Karpas-422 (cell line): ENCODE measurements around the gene MRPL58. TPM values are rescaled to one million over a fixed set of nuclear protein-coding genes. Genes with fewer than 3 reads are reported as not detected.

Source experiments
- DNase-seq: peaks from one replicate; pipeline ENCODE4 v3.0.0-alpha.2; 2015
- H2AFZ ChIP-seq: fragments of 200-600 bp; sonication (generic); 2 replicates; pipeline ENCODE4 v1.6.1; 2014; ENCODE audit warnings: antibody characterized with exemption, low read length, mixed read lengths
- H3K27ac ChIP-seq: fragments of 200-600 bp; sonication (generic); 2 replicates; pipeline ENCODE4 v1.5.1; 2014; ENCODE audit warnings: mild to moderate bottlenecking, low read length, moderate library complexity
- H3K27me3 ChIP-seq: fragments of 200-600 bp; sonication (generic); 2 replicates; pipeline ENCODE4 v1.6.1; 2014; ENCODE audit warnings: low read length, mixed read lengths
- H3K36me3 ChIP-seq: fragments of 200-600 bp; sonication (generic); 2 replicates; pipeline ENCODE4 v1.6.1; 2014; ENCODE audit warnings: low read length, mixed read lengths; ENCODE audit not compliant: insufficient read depth
- H3K4me1 ChIP-seq: fragments of 200-600 bp; sonication (generic); 2 replicates; pipeline ENCODE4 v1.6.1; 2014; ENCODE audit warnings: mild to moderate bottlenecking, low read length, mixed read lengths
- H3K4me2 ChIP-seq: fragments of 200-600 bp; sonication (generic); 2 replicates; pipeline ENCODE4 v1.6.1; 2014; ENCODE audit warnings: low read length, low read depth, mild to moderate bottlenecking; ENCODE audit not compliant: poor library complexity, severe bottlenecking
- H3K4me3 ChIP-seq: fragments of 200-600 bp; sonication (generic); 2 replicates; pipeline ENCODE4 v1.5.1; 2014; ENCODE audit warnings: mild to moderate bottlenecking, antibody characterized with exemption, low read length, mixed read lengths
- H3K79me2 ChIP-seq: fragments of 200-600 bp; sonication (generic); 2 replicates; pipeline ENCODE4 v1.6.1; 2014; ENCODE audit warnings: mild to moderate bottlenecking, low read length, mixed read lengths
- H3K9ac ChIP-seq: fragments of 200-600 bp; sonication (generic); 2 replicates; pipeline ENCODE4 v1.6.0; 2014; ENCODE audit warnings: low read length
- H3K9me2 ChIP-seq: fragments of 200-600 bp; sonication (generic), shearing (Covaris generic); replicated peaks from 2 replicates; pipeline ENCODE4 v1.6.0; 2014; ENCODE audit warnings: mild to moderate bottlenecking, low read length, moderate library complexity; ENCODE audit not compliant: insufficient read depth
- H3K9me3 ChIP-seq: fragments of 300-700, 200-600 bp; sonication (generic); 2 replicates; pipeline ENCODE4 v1.6.1; 2014; ENCODE audit warnings: low read length, mixed read lengths
- H4K20me1 ChIP-seq: fragments of 200-600 bp; sonication (generic); 2 replicates; pipeline ENCODE4 v1.6.1; 2014; ENCODE audit warnings: mild to moderate bottlenecking, antibody characterized with exemption, low read length, low read depth; ENCODE audit not compliant: insufficient read depth
- small RNA-seq: library from RNA; depleted of rRNA; stranded (forward); fragments of <200 nt; gene quantifications from one replicate; pipeline ENCODE3, GENCODE V24; 2014
- total RNA-seq: library from RNA; depleted of rRNA; stranded (reverse); fragments of >200 nt; shearing (Covaris generic); gene quantifications from 2 replicates; pipeline ENCODE4 v1.2.3, GENCODE V29; 2014; ENCODE audit warnings: low replicate concordance; rRNA removed

MRPL58 gene
- total RNA-seq, 1 experiment from 2014 or later = 33.8 TPM

DNA sequence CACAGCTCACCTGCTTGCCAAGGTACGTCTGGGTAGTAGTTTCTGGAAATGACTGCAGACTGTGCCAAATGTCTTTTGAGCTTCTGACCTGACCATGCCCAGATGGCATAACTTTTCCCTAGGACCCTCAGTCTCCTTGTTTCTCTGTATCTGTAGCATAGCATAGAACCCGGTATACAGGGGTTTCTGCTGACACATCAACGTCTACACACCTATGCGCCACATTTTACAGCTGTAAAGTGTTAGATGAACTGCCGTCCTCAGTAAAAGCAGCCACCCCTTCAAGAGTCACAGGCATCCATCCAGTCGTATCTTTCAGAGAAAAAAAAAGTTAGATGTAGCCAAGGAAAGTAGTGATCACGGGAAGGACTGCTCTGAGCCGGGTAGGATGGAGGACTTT lies 52.0 kb downstream of the MRPL58 start:
- no peaks in the 10 kb centered on the region; the same call in none of the 2 replicates for H3K36me3 ChIP-seq
- H3K4me3 ChIP-seq = no peak overlapping the region
- H3K9me3 ChIP-seq = no peaks in the 10 kb centered on the region
- H4K20me1 ChIP-seq = no peaks in the 10 kb centered on the region
- no peaks in the 10 kb centered on the region for H3K79me2 ChIP-seq
- no peaks in the 10 kb centered on the region for H3K4me1 ChIP-seq
- H3K27me3 ChIP-seq = no peaks in the 10 kb centered on the region
- no peak for DNase-seq
- H3K9me2 ChIP-seq = no peaks in the 10 kb centered on the region
- no peak overlapping the region for H3K9ac ChIP-seq
- no peak overlapping the region for H3K27ac ChIP-seq
- no peak overlapping the region for H2AFZ ChIP-seq
- H3K4me2 ChIP-seq = no peak overlapping the region

DNA sequence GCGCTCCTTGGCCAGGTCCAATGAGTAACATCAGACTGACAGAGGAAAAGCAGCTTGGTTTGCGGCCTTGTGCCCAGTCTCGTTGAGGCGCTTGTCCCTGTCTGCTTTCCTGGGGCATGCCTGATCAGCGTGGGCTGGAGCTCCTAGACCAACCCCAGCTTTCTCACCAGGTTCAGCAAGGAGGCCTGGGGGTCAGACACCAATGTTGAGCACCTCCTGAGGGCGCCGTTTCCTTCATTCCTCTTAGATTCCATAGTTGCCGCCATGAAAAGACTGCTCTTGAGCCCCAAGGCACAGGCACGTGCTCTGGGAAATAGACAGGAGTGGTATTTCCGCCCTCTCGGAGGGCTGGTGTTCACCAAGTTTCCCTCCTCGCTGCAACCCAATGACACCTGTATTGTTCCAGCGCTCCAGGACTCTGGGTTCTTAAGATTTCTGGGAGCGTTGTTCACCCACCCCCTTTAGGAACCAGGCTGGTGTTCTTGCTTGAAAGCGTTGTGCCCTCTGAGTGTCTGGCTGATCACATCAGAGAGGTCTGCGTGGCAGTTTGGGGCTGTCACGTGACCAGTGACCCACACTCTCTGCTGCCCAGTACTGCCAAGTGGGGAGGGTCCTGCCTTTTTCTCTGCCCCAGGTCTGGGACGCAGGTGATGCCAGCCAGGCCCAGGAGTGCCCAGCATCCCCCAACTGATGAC lies 52.5 kb downstream of the MRPL58 start:
- Histone ChIP-seq H3K9me2 (no peaks in the 10 kb centered on the region), H3K4me2 (no peak overlapping the region), H3K9ac (no peak overlapping the region), H2AFZ (no peak overlapping the region), H3K4me1 (no peaks in the 10 kb centered on the region), H3K27me3 (no peaks in the 10 kb centered on the region), H4K20me1 (no peaks in the 10 kb centered on the region), H3K27ac (no peak overlapping the region), H3K9me3 (no peaks in the 10 kb centered on the region), H3K36me3 (no peaks in the 10 kb centered on the region; the same call in none of the 2 replicates), H3K79me2 (no peaks in the 10 kb centered on the region), H3K4me3 (no peak overlapping the region)
- no peak for DNase-seq

DNA sequence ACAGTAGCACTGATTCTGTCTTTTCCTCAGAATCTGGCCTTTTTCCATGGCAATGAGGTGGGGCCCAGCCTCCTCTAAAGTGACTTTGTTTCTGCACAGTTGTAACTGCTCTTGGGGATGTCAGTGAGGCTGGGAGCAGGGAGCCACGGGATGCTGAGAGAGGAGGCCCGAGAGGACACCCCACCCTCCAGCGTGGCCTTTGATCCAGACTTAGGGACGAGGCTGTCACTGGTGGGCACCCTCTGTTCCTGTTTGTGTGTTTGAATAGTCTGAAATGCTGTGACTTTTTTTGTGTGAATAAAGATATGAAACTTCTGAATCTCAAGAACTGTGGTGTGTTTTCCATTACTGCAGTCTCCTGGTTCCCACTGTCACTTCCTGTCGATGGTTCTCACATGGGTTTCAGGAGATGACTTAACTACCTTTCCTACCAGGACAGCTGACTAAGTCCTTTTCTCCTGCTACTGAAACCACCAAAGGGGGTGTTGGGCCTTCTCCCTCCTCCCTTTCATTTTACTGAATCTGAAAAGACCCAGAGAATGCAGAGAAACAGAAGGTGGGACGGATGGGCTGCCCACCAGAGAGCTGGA lies 53.2 kb downstream of the MRPL58 start:
- Histone ChIP-seq H3K9me2 (no peaks in the 10 kb centered on the region), H3K9ac (no peak overlapping the region), H3K79me2 (no peaks in the 10 kb centered on the region), H3K4me3 (no peak overlapping the region), H3K27ac (no peak overlapping the region), H2AFZ (no peak overlapping the region), H3K9me3 (no peaks in the 10 kb centered on the region), H3K4me1 (no peaks in the 10 kb centered on the region), H3K27me3 (no peaks in the 10 kb centered on the region), H3K4me2 (no peak overlapping the region), H4K20me1 (no peaks in the 10 kb centered on the region), H3K36me3 (no peaks in the 10 kb centered on the region; the same call in none of the 2 replicates)
- DNase-seq = no peak

DNA sequence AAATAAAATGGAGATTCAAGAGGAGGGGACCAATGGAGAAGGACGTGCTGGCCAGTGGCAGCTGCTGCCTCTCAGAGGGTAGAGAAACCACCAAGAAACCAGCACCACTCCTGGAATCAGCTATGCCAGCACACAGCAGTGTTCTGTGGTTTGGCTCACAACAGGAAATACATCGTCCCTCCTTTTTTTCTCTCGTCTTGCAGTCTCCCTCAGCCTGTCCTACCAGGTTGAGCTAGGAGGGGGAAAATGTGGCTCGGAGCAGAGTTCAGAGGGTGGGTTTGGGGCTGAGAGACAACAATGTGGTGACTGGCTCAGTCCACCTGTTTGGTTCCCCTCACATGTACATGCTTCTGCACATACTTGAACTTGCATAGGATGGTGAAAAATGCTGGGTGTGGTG lies 55.4 kb downstream of the MRPL58 start:
- no peaks in the 10 kb centered on the region; the same call in none of the 2 replicates for H3K36me3 ChIP-seq
- H3K79me2 ChIP-seq = no peaks in the 10 kb centered on the region
- H3K9me3 ChIP-seq = no peaks in the 10 kb centered on the region
- no peaks in the 10 kb centered on the region for H4K20me1 ChIP-seq
- no peaks in the 10 kb centered on the region for H3K27me3 ChIP-seq
- DNase-seq = no peak
- H3K4me2 ChIP-seq = no peak overlapping the region
- H3K9me2 ChIP-seq = no peaks in the 10 kb centered on the region
- H3K4me1 ChIP-seq = no peaks in the 10 kb centered on the region
- no peak overlapping the region for H2AFZ ChIP-seq
- H3K27ac ChIP-seq = no peak overlapping the region
- H3K9ac ChIP-seq = no peak overlapping the region
- no peak overlapping the region for H3K4me3 ChIP-seq

DNA sequence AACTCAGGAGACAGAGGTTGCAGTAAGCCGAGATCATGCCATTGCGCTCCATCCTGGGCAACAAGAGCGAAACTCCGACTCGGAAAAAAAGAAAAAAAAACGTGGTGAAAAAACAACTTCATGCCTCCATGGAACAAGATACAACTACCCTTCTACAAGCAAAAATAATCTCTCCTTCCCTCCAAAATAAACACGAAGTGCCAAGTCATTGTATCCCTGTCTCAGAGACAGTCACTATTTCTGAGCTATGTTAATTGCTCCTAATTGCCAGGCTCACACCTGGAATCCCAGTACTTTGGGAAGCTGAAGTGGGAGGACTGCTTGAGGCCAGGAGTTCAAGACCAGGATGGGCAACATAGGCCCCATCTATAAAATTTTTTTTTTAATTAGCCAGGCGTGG lies 56.3 kb downstream of the MRPL58 start:
- H4K20me1 ChIP-seq = no peaks in the 10 kb centered on the region
- H2AFZ ChIP-seq = no peak overlapping the region
- H3K4me1 ChIP-seq = no peaks in the 10 kb centered on the region
- H3K4me3 ChIP-seq = no peak overlapping the region
- H3K36me3 ChIP-seq = no peaks in the 10 kb centered on the region; the same call in none of the 2 replicates
- DNase-seq = no peak
- no peaks in the 10 kb centered on the region for H3K27me3 ChIP-seq
- no peak overlapping the region for H3K4me2 ChIP-seq
- H3K27ac ChIP-seq = no peak overlapping the region
- H3K9me3 ChIP-seq = no peaks in the 10 kb centered on the region
- no peaks in the 10 kb centered on the region for H3K9me2 ChIP-seq
- H3K9ac ChIP-seq = no peak overlapping the region
- H3K79me2 ChIP-seq = no peaks in the 10 kb centered on the region

DNA sequence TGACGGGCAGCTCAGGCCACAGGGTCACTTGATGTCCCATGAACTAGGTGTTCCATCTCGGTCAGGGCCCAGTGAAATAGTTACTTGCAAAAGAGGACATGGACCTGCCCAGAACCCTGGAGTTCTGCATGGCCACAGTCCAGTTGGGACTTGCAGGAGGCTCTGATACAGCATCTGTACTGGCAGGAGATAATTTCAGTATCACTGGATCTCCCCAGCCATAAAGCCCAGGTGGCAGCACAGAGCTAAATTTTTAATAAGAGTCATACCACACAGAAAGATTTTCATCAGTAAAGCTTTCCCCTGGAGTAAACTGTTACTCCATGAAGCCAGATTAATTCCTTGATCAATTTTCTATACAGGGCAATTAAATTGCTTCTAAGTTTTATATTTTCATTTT lies 57.3 kb downstream of the MRPL58 start:
- H3K4me3 ChIP-seq = no peak overlapping the region
- no peak overlapping the region for H3K27ac ChIP-seq
- DNase-seq = peak; percentile 55
- H2AFZ ChIP-seq = no peak overlapping the region
- H3K9me3 ChIP-seq = no peaks in the 10 kb centered on the region
- H3K9me2 ChIP-seq = no peaks in the 10 kb centered on the region
- no peaks in the 10 kb centered on the region for H3K79me2 ChIP-seq
- H3K27me3 ChIP-seq = no peaks in the 10 kb centered on the region
- no peaks in the 10 kb centered on the region for H3K36me3 ChIP-seq
- no peaks in the 10 kb centered on the region for H4K20me1 ChIP-seq
- no peaks in the 10 kb centered on the region for H3K4me1 ChIP-seq
- H3K4me2 ChIP-seq = no peak overlapping the region
- H3K9ac ChIP-seq = no peak overlapping the region

Small RNAs within 50 kb of the gene (small RNA-seq; reads per million reads assigned to genes)
- not detected for gene AC111186.1
- gene RN7SL573P = not detected
- gene RNU6-362P = not detected

Other genes with a start within 250 kb of the MRPL58 start
- 25.3 and 66.8 TPM in 2 replicates for gene NAT9, start 236.3 kb upstream of the MRPL58 start, total RNA-seq
- not detected in 2 replicates for gene GRIN2C, start 152.8 kb upstream of the MRPL58 start, total RNA-seq
- gene FDXR, start 139.7 kb upstream of the MRPL58 start, total RNA-seq = 3.2 and 8.4 TPM in 2 replicates
- gene FADS6, start 119.0 kb upstream of the MRPL58 start, total RNA-seq = not detected in 2 replicates
- not detected in 2 replicates for gene USH1G, start 89.4 kb upstream of the MRPL58 start, total RNA-seq
- gene OTOP2, start 88.4 kb upstream of the MRPL58 start, total RNA-seq = not detected in 2 replicates
- gene OTOP3, start 76.8 kb upstream of the MRPL58 start, total RNA-seq = not detected in 2 replicates
- gene HID1, start 39.9 kb upstream of the MRPL58 start, total RNA-seq = 0.65 TPM in 1 of 2 replicates, not detected in the other
- gene CDR2L, start 25.0 kb upstream of the MRPL58 start, total RNA-seq = not detected in 2 replicates
- 186 and 187 TPM in 2 replicates for gene ATP5PD, start 34.3 kb downstream of the MRPL58 start, total RNA-seq
- gene KCTD2, start 34.6 kb downstream of the MRPL58 start, total RNA-seq = 21.0 and 24.7 TPM in 2 replicates
- not detected in 2 replicates for gene SLC16A5, start 75.3 kb downstream of the MRPL58 start, total RNA-seq
- gene ARMC7, start 97.3 kb downstream of the MRPL58 start, total RNA-seq = 6.1 and 12.8 TPM in 2 replicates
- gene NT5C, start 119.1 kb downstream of the MRPL58 start, total RNA-seq = 43.6 and 174 TPM in 2 replicates
- gene JPT1, start 141.8 kb downstream of the MRPL58 start, total RNA-seq = 98.2 and 159 TPM in 2 replicates
- 136 and 177 TPM in 2 replicates for gene SUMO2, start 170.3 kb downstream of the MRPL58 start, total RNA-seq
- 40.6 and 47.8 TPM in 2 replicates for gene NUP85, start 193.0 kb downstream of the MRPL58 start, total RNA-seq
- 23.4 and 45.1 TPM in 2 replicates for gene GGA3, start 248.9 kb downstream of the MRPL58 start, total RNA-seq
- gene MRPS7, start 249.2 kb downstream of the MRPL58 start, total RNA-seq = 48.8 and 58.7 TPM in 2 replicates